Ectodermal cell (in vitro differentiated cells): ENCODE data around the gene PPP4R1.
"Not testable (repeated sequence)": the region's sequence is repeated elsewhere in the genome, so short reads cannot be mapped to it uniquely, and the experiment has no call there.

ENCODE experiments used
- H3K27ac ChIP-seq: 2 replicates; pipeline ENCODE4 v1.7.0; 2013; ENCODE audit warnings: mild to moderate bottlenecking, low read depth, low read length; ENCODE audit not compliant: insufficient read depth, poor library complexity, severe bottlenecking
- H3K27me3 ChIP-seq: 2 replicates; pipeline ENCODE4 v1.7.0; 2013; ENCODE audit warnings: mild to moderate bottlenecking, low read length; ENCODE audit not compliant: insufficient read depth, control insufficient read depth, poor library complexity, severe bottlenecking
- H3K36me3 ChIP-seq: one replicate; pipeline ENCODE4 v1.7.0; 2013; ENCODE audit warnings: low read length; ENCODE audit not compliant: control insufficient read depth, insufficient read depth
- H3K4me1 ChIP-seq: one replicate; pipeline ENCODE4 v1.7.0; 2013; ENCODE audit warnings: low read length; ENCODE audit not compliant: control insufficient read depth, insufficient read depth
- H3K4me3 ChIP-seq: 2 replicates; pipeline ENCODE4 v1.7.0; 2013; ENCODE audit warnings: low read depth, low read length, control low read depth; ENCODE audit not compliant: insufficient read depth
- H3K9me3 ChIP-seq: 2 replicates; pipeline ENCODE4 v1.7.0; 2013; ENCODE audit warnings: mild to moderate bottlenecking, low read length, moderate library complexity; ENCODE audit not compliant: control insufficient read depth
- WGBS, 2 experiments: methylation state at CpG; one replicate each; pipeline ENCODE4 v1.1.7; 2013; ENCODE audit warnings: missing lambda C conversion rate in 2 of 2; 5-methylcytosine and 5-hydroxymethylcytosine counted together

Gene PPP4R1

DNA sequence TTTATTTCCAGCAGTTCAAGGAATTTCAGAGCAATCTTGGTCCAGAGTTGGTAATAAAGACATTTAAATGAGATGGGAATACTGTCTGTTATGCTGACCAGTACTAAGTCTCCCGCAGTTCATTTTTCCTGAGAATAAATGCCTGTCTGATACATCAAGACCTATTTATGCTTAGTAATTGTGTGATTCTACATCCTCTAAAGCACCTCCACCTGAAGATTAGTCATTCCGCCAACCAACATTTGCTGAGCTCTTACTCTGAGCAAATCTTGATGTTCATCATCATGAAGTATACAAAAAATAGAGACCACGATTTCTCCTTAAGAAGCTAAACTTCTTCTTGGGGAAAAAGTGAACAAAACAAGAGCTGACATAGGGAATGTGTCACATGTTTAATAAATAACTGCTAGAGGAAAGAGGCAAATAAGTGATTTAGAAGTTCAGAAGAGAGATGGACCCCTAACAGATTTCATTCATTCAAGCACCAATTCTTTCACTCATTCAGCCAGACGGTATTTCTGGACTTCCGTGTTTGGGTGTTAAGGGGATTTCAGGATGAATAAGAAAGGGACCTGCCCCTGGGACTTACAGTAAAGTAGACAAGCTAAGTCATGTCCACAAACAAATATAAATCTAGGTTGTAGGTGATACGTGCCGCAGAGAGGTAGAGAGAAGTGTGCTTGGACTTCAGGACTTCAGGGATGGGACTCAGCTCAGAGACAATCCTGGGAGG lies 34.2 kb upstream of the PPP4R1 start:
- no peaks in the 10 kb centered on the region for H3K4me1 ChIP-seq
- H3K27ac ChIP-seq = no peak overlapping the region
- no peaks in the 10 kb centered on the region for H3K9me3 ChIP-seq
- WGBS, 2 experiments = 94% methylated on average over 4 to 7 of the region's 7 CpGs
- no peaks in the 10 kb centered on the region for H3K27me3 ChIP-seq
- no peaks in the 10 kb centered on the region for H3K36me3 ChIP-seq
- H3K4me3 ChIP-seq = no peak overlapping the region

DNA sequence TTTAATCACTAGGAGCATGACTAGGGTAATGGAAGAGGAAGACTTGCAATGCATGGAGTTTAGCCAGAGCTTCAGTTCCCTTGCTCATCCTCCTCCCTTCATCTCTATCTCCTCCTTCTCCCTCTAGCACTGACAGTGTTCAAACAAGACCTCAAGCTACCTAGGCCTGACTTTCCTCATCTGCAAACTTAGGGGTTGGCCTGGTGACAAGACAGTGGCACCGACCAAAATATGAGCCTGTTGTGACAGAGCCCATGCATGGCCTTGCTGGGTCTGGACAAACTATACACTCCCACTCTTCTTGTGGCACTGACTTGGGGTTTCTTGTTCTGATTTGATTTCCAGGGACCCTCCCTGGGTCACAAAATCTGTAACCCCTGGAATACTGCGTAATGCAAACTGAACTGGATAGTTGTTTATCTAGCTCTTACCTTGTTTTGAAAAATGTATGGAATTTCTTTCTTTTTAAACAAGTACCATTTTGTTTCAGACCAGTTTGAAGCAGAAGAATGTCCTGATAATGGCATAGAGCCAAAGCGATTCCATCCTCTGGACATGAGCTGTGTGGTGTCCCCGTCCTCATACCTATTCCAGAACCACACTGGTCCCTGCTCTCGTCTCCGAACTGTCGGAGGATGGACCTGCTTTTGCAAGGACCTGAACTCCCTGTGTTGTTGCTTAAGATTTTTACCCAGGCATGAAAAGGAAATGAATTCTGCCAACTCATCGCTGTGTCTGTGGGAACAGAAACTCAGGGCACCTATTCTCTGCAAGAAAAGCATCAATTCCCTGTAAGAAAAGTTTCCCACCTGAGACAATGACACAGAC lies 33.4 kb upstream of the PPP4R1 start:
- Histone ChIP-seq H3K4me3 (no peak overlapping the region), H3K9me3 (no peaks in the 10 kb centered on the region), H3K27me3 (no peaks in the 10 kb centered on the region), H3K36me3 (no peaks in the 10 kb centered on the region), H3K4me1 (peaks cover 5% of the 10 kb centered on the region), H3K27ac (no peak overlapping the region)
- WGBS, 2 experiments = 95 to 97% methylated on average over 8 of the region's 8 CpGs

DNA sequence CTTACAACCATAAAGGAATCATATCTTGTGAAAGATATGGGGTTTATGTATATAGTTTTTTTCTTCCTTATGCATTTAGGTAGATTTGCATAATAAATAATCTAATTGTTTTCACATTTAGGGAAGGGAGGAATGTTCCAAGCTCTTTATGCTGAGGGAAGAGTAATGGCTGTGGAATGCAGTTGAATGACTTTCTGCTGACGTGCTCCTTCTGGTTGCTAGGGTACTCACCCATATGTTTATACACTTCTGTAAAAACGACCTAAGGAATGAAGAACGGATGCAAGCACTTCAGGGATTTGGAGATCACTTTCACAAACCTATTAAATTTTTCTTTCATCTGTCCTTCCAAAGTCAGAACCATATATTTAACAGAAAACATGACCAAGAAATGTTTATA lies 29.2 kb upstream of the PPP4R1 start:
- Histone ChIP-seq H3K27me3 (no peaks in the 10 kb centered on the region), H3K27ac (peak overlapping the region; percentile 96), H3K36me3 (no peaks in the 10 kb centered on the region), H3K4me1 (peaks cover 5% of the 10 kb centered on the region), H3K4me3 (no peak overlapping the region), H3K9me3 (no peaks in the 10 kb centered on the region)
- 7 to 16% methylated on average over 3 of the region's 3 CpGs for WGBS, 2 experiments

- H3K27me3 ChIP-seq = no peaks in the 10 kb centered on the region
- no peaks in the 10 kb centered on the region for H3K36me3 ChIP-seq
- H3K9me3 ChIP-seq = no peaks in the 10 kb centered on the region
- 82 to 86% methylated on average over 8 to 9 of the region's 9 CpGs for WGBS, 2 experiments
- no peak overlapping the region for H3K4me3 ChIP-seq
- H3K27ac ChIP-seq = peak overlapping the region; percentile 96
- H3K4me1 ChIP-seq = peaks cover 5% of the 10 kb centered on the region
Measured at GRCh38 chr18:9642799-9643462, 28.6 kb upstream of the PPP4R1 start.

- H3K36me3 ChIP-seq, H3K27me3 ChIP-seq, H3K9me3 ChIP-seq, H3K27ac ChIP-seq, H3K4me1 ChIP-seq, H3K4me3 ChIP-seq: not testable (repeated sequence)
- 86 to 91% methylated on average over 1 of the region's 1 CpG for WGBS, 2 experiments
Measured at GRCh38 chr18:9641081-9641480, 26.7 kb upstream of the PPP4R1 start.

DNA sequence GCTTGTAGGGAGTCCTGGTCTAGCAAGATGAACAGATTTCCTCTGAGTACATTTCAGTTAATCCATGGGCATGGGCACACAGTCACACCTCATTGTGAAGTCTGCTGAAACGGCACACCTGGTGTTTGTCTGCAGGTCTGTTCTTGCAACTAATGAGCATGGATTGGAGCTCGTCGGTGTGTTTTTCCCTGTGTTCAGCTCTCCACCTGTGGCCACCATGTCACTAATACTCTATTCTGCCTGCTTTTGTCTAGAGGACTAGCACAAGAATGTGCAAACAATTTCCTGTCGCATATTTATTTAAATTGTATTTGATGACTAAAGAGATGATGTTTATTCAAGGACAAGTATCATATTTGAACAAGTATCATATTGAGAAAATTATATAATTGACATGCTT lies 24.5 kb upstream of the PPP4R1 start:
- H3K36me3 ChIP-seq = no peaks in the 10 kb centered on the region
- peaks cover 5% of the 10 kb centered on the region for H3K4me1 ChIP-seq
- H3K27me3 ChIP-seq = no peaks in the 10 kb centered on the region
- WGBS, 2 experiments = 89 to 94% methylated on average over 3 to 4 of the region's 4 CpGs
- no peak overlapping the region for H3K27ac ChIP-seq
- no peaks in the 10 kb centered on the region for H3K9me3 ChIP-seq
- no peak overlapping the region for H3K4me3 ChIP-seq

GRCh38 chr18:9637036-9637767 lies 22.8 kb upstream of the PPP4R1 start:
- H3K27me3 ChIP-seq = no peaks in the 10 kb centered on the region
- no peak overlapping the region for H3K4me3 ChIP-seq
- no peaks in the 10 kb centered on the region for H3K9me3 ChIP-seq
- H3K27ac ChIP-seq = no peak overlapping the region
- 95 to 96% methylated on average over 10 to 11 of the region's 11 CpGs for WGBS, 2 experiments
- H3K36me3 ChIP-seq = no peaks in the 10 kb centered on the region
- H3K4me1 ChIP-seq = no peaks in the 10 kb centered on the region

- Histone ChIP-seq H3K27me3 (no peaks in the 10 kb centered on the region), H3K4me1 (no peaks in the 10 kb centered on the region), H3K9me3 (no peaks in the 10 kb centered on the region), H3K4me3 (no peak overlapping the region), H3K27ac (no peak overlapping the region), H3K36me3 (no peaks in the 10 kb centered on the region)
- 94 to 95% methylated on average over 7 of the region's 8 CpGs for WGBS, 2 experiments
Measured at GRCh38 chr18:9634856-9635255, 20.5 kb upstream of the PPP4R1 start.

DNA sequence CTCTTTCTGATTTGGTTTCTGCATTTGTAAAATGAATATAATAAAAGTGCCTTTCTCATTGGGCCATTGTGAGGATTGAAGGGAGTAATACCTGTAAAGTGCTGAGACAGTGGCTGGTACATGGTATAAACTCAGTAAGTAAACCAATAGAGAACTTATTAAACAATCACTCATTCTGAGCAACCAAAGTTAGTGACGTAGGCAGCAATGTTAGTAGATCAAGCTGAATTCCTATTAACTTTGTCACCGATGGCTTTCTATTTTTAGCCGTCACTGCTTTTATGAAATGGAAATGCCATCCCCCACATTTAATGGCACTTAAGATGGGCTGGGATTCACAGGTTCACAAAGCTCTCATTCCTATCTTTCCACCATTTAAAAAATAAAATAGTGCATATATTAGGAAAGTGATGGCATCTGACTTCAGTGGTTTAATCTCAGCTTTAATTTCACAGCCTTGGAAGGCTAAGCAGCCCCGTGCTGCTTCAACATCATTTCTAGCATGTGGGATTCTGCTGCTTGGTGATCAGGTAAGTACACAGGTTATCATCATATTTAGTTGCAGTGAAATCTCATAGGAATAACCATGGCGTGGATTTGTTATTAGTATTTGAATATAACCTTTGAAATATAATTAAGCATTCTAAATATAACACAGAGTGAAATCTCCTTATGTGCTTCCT lies 17.6 kb upstream of the PPP4R1 start:
- Histone ChIP-seq H3K36me3 (no peaks in the 10 kb centered on the region), H3K27me3 (no peaks in the 10 kb centered on the region), H3K4me1 (no peaks in the 10 kb centered on the region), H3K27ac (no peak overlapping the region), H3K4me3 (no peak overlapping the region), H3K9me3 (no peaks in the 10 kb centered on the region)
- 88 to 94% methylated on average over 4 of the region's 5 CpGs for WGBS, 2 experiments
